Urothelium cell line (cell line): ENCODE data around the gene PTP4A1.
A peak's percentile ranks its signal among the peaks of the same experiment; 100 is the strongest.
"Not testable (repeated sequence)": the region's sequence is repeated elsewhere in the genome, so short reads cannot be mapped to it uniquely, and the experiment has no call there.

Experiments
- DNase-seq: peaks from one replicate; pipeline ENCODE4 v3.0.0; 2011; ENCODE audit warnings: low spot score, mixed read lengths
- FAIRE-seq: peaks from 2 replicates; lab custom pipeline; 2011; peaks lifted over from hg19 to GRCh38; lab: Jason Lieb, UNC

PTP4A1 gene

GRCh38 chr6:63572044-63572746 lies at the start of gene PTP4A1, which contains the start of gene LOC128125822:
Gene PTP4A1, plus strand, starts transcription at chr6:63572480. Its CDS starts 4,401 bp downstream, at chr6:63576881.
Gene LOC128125822, plus strand, starts transcription at chr6:63572480.
- FAIRE-seq, result peak; percentile 99
- peak; percentile 98 for DNase-seq

GRCh38 chr6:63522911-63523287 lies 49.4 kb upstream of the PTP4A1 start:
- not testable (repeated sequence) for FAIRE-seq, DNase-seq

- FAIRE-seq, result no peak
- no peak for DNase-seq
These were observed 48.6 kb upstream of the PTP4A1 start for GRCh38 chr6:63523630-63524029.

GRCh38 chr6:63525186-63525878 lies 46.9 kb upstream of the PTP4A1 start:
- no peak for FAIRE-seq
- DNase-seq, result no peak

GRCh38 chr6:63526931-63527330 lies 45.3 kb upstream of the PTP4A1 start:
- FAIRE-seq, result no peak

GRCh38 chr6:63527658-63528514 lies 44.4 kb upstream of the PTP4A1 start:
- peak; percentile 93 for DNase-seq
- FAIRE-seq, result peak; percentile 23

More at GRCh38 chr6:63526931-63527330, 45.3 kb upstream of the PTP4A1 start:
- DNase-seq, result no peak

- DNase-seq, result no peak
- no peak for FAIRE-seq
These were observed 42.8 kb upstream of the PTP4A1 start for GRCh38 chr6:63529498-63529897.

GRCh38 chr6:63530182-63530581 lies 42.1 kb upstream of the PTP4A1 start:
- DNase-seq (no peak), FAIRE-seq (no peak)

GRCh38 chr6:63530991-63531390 lies 41.3 kb upstream of the PTP4A1 start:
- DNase-seq (no peak), FAIRE-seq (no peak)

- DNase-seq, result no peak
- no peak for FAIRE-seq
These were observed 39.3 kb upstream of the PTP4A1 start for GRCh38 chr6:63533026-63533425.

- DNase-seq (no peak), FAIRE-seq (no peak)
These were observed 38.3 kb upstream of the PTP4A1 start for GRCh38 chr6:63533952-63534351.

GRCh38 chr6:63537201-63537958 lies 34.9 kb upstream of the PTP4A1 start:
- no peak for DNase-seq
- peak; percentile 44 for FAIRE-seq

GRCh38 chr6:63537959-63538300 lies 34.4 kb upstream of the PTP4A1 start:
- no peak for FAIRE-seq

GRCh38 chr6:63538550-63538949 lies 33.7 kb upstream of the PTP4A1 start:
- DNase-seq (no peak), FAIRE-seq (no peak)

More at GRCh38 chr6:63537959-63538300, 34.4 kb upstream of the PTP4A1 start:
- DNase-seq, result no peak

- FAIRE-seq, result no peak
These were observed 29.3 kb upstream of the PTP4A1 start for GRCh38 chr6:63543001-63543400.

GRCh38 chr6:63543982-63544381 lies 28.3 kb upstream of the PTP4A1 start:
- DNase-seq (no peak), FAIRE-seq (no peak)

More at GRCh38 chr6:63543001-63543400, 29.3 kb upstream of the PTP4A1 start:
- DNase-seq, result no peak

GRCh38 chr6:63546236-63546635 lies 26.0 kb upstream of the PTP4A1 start:
- no peak for FAIRE-seq

GRCh38 chr6:63546697-63547096 lies 25.6 kb upstream of the PTP4A1 start:
- FAIRE-seq (no peak), DNase-seq (no peak)

More at GRCh38 chr6:63546236-63546635, 26.0 kb upstream of the PTP4A1 start:
- no peak for DNase-seq

GRCh38 chr6:63549076-63549475 lies 23.2 kb upstream of the PTP4A1 start:
- no peak for DNase-seq
- no peak for FAIRE-seq

- DNase-seq, result no peak
- FAIRE-seq, result no peak
These were observed 19.1 kb upstream of the PTP4A1 start for GRCh38 chr6:63553208-63553607.
